GM18951 (cell line): Measurements from ENCODE around the gene ZNF519.
"Not testable (repeated sequence)": the region's sequence is repeated elsewhere in the genome, so short reads cannot be mapped to it uniquely, and the experiment has no call there.

ENCODE experiments used
- POLR2A ChIP-seq: IDR thresholded peaks from 4 replicates; pipeline ENCODE4 v1.6.1; 2011; ENCODE audit warnings: mild to moderate bottlenecking; ENCODE audit not compliant: insufficient read length, insufficient read depth; ENCODE audit errors: extremely low read depth
- in situ Hi-C: fragments of 300-500 bp; cut with MboI; formaldehyde crosslinking; loops from one replicate; pipeline ENCODE4 v1.12.0; 2022; ENCODE audit warnings: low sequenced_read_pairs, mixed read lengths, inconsistent platforms; ENCODE audit not compliant: unreplicated experiment

Gene ZNF519

GRCh38 chr18:14132271-14132700 lies at the start of gene ZNF519:
Gene ZNF519, minus strand, starts transcription at chr18:14132435. Its CDS starts 158 bp downstream, at chr18:14132277.
- TF ChIP-seq POLR2A = peak; percentile 62
- in situ Hi-C loops = not testable (repeated sequence)

DNA sequence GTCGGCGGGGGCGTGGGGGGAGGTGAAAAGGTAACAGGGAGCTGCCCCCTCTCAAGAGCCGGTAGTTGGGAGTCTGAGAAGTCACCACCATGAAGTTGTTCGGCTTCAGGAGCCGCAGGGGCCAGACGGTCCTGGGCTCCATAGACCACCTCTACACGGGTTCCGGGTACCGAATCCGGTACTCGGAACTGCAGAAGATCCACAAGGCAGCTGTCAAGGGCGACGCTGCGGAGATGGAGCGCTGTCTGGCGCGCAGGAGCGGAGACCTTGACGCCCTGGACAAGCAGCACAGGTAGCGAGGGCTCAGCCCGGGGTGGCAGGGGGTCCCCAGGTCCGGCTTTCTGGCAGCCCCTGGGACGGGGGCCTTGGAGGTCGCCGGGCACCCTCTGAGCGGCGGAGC lies 47.1 kb upstream of the ZNF519 start:
- no peak for TF ChIP-seq POLR2A
- in situ Hi-C loops = no loop called here

DNA sequence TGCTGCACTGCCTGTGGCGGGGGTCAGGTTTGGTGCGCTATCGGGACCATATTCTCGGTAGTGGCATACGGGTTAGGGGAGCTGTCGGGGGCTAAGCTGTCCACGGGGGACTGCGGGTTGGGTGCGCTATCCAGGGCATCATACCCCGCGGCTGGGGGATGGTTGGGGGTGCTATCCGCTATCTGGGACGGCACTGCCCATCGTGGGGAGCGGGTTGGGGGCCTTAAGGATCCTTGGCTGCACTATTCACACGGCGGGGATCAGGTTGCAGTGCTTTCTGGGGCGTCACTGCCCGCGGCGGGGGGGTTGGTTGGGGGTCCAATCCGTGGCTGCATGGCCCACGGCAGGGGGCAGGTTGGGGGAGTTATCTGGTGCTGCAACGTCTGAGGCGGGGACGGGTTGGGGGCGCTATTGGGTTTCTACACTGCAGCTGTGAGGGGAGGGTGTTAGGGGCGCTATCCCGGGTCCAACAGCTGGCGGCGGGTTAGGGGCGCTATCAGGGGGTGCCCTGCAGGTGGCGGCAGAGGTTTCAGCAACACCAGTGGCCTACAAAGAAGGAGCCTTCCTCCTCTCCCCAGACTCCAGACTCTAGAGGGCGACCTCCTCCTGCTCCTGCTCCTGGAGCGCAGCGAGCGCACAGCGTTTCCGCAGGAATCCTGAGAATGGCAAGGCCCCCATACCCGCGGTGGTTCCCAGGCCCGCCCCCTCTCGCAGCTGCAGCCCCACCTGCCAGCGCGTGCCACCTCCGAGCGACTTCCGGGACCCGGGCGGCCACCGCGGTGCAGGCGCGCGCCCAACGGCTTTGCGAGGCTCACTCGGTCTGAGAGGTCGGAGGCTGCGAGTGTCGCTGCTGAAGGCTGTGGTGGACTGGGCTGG lies 46.3 kb upstream of the ZNF519 start:
- peak; percentile 33 for TF ChIP-seq POLR2A
- in situ Hi-C loops = not testable (repeated sequence)

DNA sequence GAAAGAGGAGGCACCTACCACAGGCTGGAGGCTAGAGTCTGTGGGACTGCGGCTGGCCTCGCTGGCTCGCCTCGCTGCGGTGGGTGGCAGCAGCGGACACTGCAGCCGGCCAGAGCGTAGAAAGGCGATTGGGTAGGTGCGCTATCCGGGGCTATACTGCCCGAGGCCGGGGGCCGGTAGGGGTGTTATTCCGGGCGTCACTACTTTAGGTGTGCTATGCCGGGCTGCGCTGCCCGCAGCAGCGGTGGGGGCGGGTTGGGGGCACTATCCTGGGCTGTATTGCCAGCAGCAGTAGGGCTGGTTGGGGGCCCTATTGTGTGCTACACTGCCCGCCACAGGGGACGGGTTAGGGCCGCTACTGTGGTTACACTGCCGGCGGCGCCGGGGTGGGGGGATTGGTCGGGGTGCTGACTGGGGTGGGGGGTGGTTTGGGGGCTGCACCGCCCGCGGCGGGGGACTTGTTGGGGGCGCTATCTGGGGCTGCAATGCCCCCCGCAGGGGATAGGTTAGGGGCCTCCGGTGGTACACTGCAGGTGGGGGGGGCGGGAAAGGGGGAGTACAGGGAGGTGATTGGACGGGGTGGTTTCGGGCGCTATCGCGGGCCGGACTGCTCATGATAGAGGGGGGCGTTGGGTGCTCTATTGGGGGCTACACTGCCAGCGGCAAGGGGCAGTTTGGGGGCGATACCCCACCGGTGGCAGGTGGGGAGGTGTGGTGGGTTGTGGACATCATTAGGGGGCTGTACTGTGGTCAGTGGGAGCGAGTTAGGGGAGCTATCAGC lies 45.5 kb upstream of the ZNF519 start:
- in situ Hi-C loops = not testable (repeated sequence)

- in situ Hi-C loops = not testable (repeated sequence)
These were observed 43.2 kb upstream of the ZNF519 start for GRCh38 chr18:14175404-14175803.

- no peak for TF ChIP-seq POLR2A
- in situ Hi-C loops = no loop called here
These were observed 42.5 kb upstream of the ZNF519 start for GRCh38 chr18:14174706-14175085.

DNA sequence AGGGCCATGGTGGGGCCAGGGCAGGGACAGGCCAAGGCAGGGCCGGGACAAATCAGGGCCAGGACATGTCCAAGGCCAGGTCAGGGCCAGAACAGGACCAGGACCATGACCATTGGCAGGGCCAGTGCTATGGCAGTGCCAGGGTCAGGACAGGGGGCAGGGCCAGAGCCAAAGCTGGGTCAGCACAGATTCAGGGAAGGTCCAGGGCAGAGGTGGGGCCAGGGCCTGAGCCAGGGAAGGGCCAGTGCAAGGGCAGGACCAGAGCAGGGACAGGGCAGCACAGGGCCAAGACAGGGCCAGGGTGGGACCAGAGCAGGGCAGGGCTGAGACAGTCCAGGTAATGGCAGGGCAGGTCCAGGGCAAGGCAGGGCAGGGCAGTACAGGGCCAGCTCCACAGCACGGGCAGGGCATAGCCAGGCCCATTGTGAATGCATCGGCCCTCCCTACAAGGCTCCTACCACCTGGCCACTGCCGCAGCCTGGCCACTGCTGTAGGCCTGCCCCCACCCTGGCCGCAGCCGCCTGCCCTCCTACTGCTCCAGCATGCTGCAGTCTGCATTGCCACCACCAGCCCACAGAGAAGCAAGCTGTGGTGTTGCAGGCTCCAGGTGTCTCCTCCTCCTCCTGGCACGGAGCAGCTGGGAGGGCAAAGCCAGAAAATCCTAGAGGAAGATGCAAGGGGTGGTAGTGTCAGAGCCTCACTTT lies 41.9 kb upstream of the ZNF519 start:
- in situ Hi-C loops = not testable (repeated sequence)

DNA sequence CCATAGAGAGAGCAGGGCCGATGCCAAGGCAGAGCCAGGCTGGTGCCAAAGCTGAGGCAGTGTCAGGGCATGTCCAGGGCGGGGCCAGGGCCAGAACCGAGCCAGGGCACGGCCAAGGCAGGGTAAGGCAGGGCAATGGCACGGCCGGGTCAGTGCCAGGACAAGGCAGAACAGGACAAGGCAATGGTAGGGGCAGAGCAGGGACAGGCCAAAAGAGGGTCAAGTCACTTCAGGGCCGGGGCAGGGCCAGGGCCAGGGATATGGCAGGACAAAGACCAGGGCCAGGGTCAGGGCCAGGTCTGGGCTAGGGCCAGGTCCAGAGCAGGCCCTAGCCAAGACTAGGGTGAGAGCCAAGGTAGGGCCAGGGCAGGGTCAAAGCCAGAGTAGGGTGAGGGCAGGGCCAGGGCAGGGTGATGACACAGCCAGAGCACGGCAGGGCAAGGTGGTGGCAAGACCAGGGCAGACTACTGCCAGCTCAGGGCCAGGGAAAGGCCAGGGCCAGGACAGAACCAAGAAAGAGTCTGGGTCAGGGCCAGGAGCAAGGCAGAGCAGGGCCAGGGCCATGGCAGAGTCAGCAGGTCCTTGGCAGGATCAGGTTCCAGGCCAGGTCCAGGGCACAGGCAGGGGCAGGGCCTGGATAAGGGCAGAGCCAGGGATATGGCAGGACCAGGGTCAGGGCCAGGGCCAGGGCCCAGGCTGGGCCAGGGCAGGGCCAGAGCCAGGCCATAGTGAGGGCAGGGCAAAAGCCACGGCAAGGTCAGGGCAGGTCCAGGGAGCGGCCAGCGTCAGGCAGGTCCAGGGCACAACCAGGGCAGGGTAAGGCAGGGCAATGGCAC lies 41.1 kb upstream of the ZNF519 start:
- in situ Hi-C loops = not testable (repeated sequence)

DNA sequence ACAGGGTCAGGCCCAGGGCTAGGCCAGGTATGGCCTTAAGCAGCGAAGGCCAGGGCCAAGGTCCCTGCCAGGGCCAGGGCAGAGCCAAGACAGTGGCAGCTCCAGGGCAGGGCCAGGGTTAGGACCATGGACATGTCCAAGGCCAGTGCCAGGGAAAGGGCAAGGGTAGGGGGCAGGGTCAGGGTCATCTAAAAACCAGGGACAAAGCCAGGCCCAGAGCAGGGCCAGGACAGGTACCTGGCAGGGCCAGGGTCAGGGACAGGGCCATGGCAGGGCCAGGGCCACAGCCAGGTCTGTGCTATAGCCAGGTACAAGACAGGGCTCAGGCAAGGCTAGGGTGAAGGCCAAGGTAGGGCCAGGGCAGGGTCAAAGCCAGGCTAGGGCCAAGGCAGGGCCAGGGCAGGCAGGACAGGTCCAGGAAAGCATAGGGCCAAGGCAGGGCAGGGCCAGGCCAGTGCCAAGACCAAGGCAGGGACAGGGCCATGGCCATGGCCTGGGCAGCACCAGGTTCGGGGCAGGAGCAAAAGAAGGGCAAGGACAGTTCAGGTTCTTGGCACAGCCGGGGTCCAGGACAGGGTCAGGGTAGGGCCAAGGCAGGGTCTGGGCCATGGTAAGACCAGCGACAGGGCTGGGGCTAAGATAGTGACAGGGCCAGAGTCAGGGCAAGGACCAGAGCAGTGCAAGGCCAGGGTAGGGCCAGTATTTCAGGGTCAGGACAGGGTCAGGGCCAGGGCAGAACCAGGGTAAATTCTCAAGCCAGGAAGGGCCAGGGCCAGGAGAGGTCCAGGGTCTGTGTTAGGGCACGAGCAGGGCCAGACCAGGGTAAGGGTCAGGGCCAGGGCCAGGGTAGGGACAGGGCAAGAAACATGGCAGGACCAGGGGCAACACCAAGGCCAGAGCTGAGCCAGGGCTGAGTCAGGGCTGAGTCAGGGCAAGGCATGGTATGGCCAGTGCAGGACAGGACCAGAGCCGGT lies 40.2 kb upstream of the ZNF519 start:
- in situ Hi-C loops = not testable (repeated sequence)

GRCh38 chr18:14171301-14172141 lies 39.3 kb upstream of the ZNF519 start:
- in situ Hi-C loops = not testable (repeated sequence)

DNA sequence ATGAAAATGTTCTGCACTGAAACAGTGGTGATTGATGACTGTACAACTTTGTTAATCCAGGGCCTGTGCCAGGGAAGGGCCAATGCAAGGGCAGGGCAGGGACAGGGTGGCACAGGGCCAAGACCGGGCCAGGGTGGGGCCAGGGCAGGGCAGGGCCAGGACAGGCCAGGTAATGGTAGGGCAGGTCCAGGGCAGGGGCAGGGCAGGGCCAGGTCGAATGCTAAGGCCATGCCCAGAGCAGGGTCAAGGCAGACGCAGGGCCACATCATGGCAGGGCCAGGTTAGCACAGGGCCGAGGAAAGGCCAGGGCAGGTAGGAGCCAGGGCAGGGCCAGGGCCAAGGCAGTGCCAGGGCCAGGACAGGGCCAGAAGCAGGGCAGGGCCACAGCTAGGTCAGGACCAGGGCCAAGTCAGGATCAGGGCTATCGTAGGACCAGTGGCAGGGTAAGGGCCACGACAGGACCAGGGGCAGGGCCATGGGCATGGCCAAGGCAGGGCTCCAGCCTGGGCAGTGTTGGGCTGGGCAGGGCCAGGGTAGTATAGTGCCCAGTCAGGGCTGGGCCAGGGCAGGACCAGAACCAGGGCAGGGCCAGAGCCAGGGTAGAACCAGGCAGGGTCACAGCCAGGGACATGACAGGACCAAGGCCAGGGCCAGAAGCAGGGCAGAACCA lies 38.3 kb upstream of the ZNF519 start:
- in situ Hi-C loops = not testable (repeated sequence)

GRCh38 chr18:14162915-14163314 lies 30.7 kb upstream of the ZNF519 start:
- in situ Hi-C loops = not testable (repeated sequence)

DNA sequence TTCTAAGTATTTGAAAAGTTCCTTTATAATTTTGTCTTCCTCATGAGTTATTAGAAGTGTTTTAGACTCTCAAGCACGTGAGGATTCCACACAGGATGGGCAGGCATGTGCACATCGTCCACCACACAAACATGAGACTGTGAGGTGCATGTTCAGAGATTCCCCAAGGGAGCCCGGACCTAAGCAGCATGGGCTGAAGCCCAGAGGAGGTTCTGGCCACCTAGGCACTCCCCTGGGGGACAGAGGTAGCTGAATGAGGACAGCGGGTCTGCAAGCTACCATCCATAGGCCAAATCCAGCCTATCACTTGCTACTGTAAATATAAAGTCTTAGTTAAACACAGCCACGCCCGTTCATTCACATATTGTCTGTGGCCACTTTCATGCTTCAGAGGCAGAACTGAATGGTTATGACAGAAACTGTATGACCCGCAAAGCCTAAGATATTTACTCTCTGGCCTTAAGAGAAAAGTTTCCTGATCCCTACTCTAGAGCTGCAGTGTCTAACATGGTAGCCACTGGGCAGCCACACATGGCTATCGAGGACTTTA lies 19.4 kb upstream of the ZNF519 start:
- in situ Hi-C loops = not testable (repeated sequence)

DNA sequence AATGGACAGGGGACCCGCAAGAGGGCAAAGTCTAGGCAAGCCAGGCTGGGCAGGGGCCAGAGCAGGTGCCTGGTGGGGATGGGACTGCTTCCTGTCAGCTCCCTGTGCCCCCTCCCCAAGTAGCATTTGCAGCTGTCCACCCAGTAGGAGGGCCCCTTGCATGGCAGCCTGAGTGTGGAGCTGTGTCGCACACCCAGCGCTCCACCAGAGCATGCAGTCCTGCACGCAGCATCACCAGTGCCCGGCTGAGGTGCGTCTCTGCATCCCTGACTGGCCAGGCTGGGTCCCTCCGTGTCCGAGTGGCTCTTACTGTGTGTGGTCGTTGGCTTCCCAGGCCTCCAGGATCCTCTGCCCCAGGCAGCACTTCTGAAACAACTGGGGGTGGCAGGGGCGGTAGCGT lies 18.5 kb upstream of the ZNF519 start:
- in situ Hi-C loops = not testable (repeated sequence)

- in situ Hi-C loops = not testable (repeated sequence)
These were observed 17.7 kb upstream of the ZNF519 start for GRCh38 chr18:14149916-14150420.
